ENCODE measurements around the gene NPAS2. TPM values are rescaled to one million over a fixed set of nuclear protein-coding genes. Genes with fewer than 3 reads are reported as not detected.

The NPAS2 gene
- total and polyA plus RNA-seq, 2 donors (not counting 1 experiment from before 2014, with no cell fraction given) = 3.6 to 4.9 TPM

- Histone ChIP-seq H2AFZ (ENCODE audit: low read length) (no peak overlapping the region), H3K79me2 (ENCODE audit: control insufficient read depth, insufficient read depth, low read length) (no peaks in the 10 kb centered on the region), H4K20me1 (ENCODE audit: control insufficient read depth, extremely low read depth, insufficient read depth, low read length) (no peaks in the 10 kb centered on the region), H3K4me1 (ENCODE audit: control insufficient read depth, extremely low read depth, insufficient read depth, low read length) (peaks cover 8% of the 10 kb centered on the region), H3K36me3 (ENCODE audit: control insufficient read depth, insufficient read depth, low read length) (no peaks in the 10 kb centered on the region), H3K27ac (ENCODE audit: insufficient read depth, low read length) (no peak overlapping the region), H3K4me2 (ENCODE audit: extremely low read depth, insufficient read depth, low read length) (no peak overlapping the region), H3K9ac (ENCODE audit: insufficient read depth, low read length) (no peak overlapping the region), H3K9me3 (ENCODE audit: control insufficient read depth, insufficient read depth, low read depth, low read length) (no peaks in the 10 kb centered on the region), H3K27me3 (ENCODE audit: control insufficient read depth, insufficient read depth, low read length) (no peaks in the 10 kb centered on the region), H3K4me3 (replicated peaks in 1 of 4; ENCODE audit: control extremely low read depth in 1 of 4, insufficient read depth in 1 of 4, low read depth in 3 of 4, low read length in 4 of 4) (no peak overlapping the region)
- no peak for TF ChIP-seq EZH2 (IDR thresholded peaks at IDR 0.05; ENCODE audit: low read length, missing control alignments)
- TF ChIP-seq CTCF (conservative IDR thresholded peaks at IDR 0.05 in 1 of 2, IDR thresholded peaks at IDR 0.05 in 1 of 2; ENCODE audit: low read depth in 1 of 2, low read length in 2 of 2) = no peak
- peak in 1 of 2 donors; percentile 59 for DNase-seq (ENCODE audit: low read depth in 2 of 2)
Measured at GRCh38 chr2:100876231-100876860, 56.4 kb downstream of the NPAS2 start.

GRCh38 chr2:100877555-100877954, 57.6 kb downstream of the NPAS2 start:
- H3K4me1 ChIP-seq (ENCODE audit: control insufficient read depth, extremely low read depth, insufficient read depth, low read length) = peaks cover 8% of the 10 kb centered on the region
- H3K27me3 ChIP-seq (ENCODE audit: control insufficient read depth, insufficient read depth, low read length) = no peaks in the 10 kb centered on the region
- no peaks in the 10 kb centered on the region for H3K36me3 ChIP-seq (ENCODE audit: control insufficient read depth, insufficient read depth, low read length)
- no peak overlapping the region for H3K4me2 ChIP-seq (ENCODE audit: extremely low read depth, insufficient read depth, low read length)
- H3K9me3 ChIP-seq (ENCODE audit: control insufficient read depth, insufficient read depth, low read depth, low read length) = no peaks in the 10 kb centered on the region
- no peaks in the 10 kb centered on the region for H3K79me2 ChIP-seq (ENCODE audit: control insufficient read depth, insufficient read depth, low read length)
- H3K4me3 ChIP-seq (replicated peaks in 1 of 4; ENCODE audit: control extremely low read depth in 1 of 4, insufficient read depth in 1 of 4, low read depth in 3 of 4, low read length in 4 of 4) = no peak overlapping the region
- no peak overlapping the region for H3K27ac ChIP-seq (ENCODE audit: insufficient read depth, low read length)
- no peaks in the 10 kb centered on the region for H4K20me1 ChIP-seq (ENCODE audit: control insufficient read depth, extremely low read depth, insufficient read depth, low read length)
- DNase-seq (ENCODE audit: low read depth in 2 of 2) = peak; percentile 63 to 74
- TF ChIP-seq EZH2 (IDR thresholded peaks at IDR 0.05; ENCODE audit: low read length, missing control alignments) (no peak), CTCF (conservative IDR thresholded peaks at IDR 0.05 in 1 of 2, IDR thresholded peaks at IDR 0.05 in 1 of 2; ENCODE audit: low read depth in 1 of 2, low read length in 2 of 2) (no peak)
- no peak overlapping the region for H2AFZ ChIP-seq (ENCODE audit: low read length)
- H3K9ac ChIP-seq (ENCODE audit: insufficient read depth, low read length) = no peak overlapping the region

GRCh38 chr2:100878000-100878791, 58.3 kb downstream of the NPAS2 start:
- no peak for TF ChIP-seq CTCF (conservative IDR thresholded peaks at IDR 0.05 in 1 of 2, IDR thresholded peaks at IDR 0.05 in 1 of 2; ENCODE audit: low read depth in 1 of 2, low read length in 2 of 2)
- no peak for TF ChIP-seq EZH2 (IDR thresholded peaks at IDR 0.05; ENCODE audit: low read length, missing control alignments)
- H3K79me2 ChIP-seq (ENCODE audit: control insufficient read depth, insufficient read depth, low read length) = no peaks in the 10 kb centered on the region
- DNase-seq (ENCODE audit: low read depth in 2 of 2) = no peak
- H2AFZ ChIP-seq (ENCODE audit: low read length) = no peak overlapping the region
- H3K4me3 ChIP-seq (replicated peaks in 1 of 4; ENCODE audit: control extremely low read depth in 1 of 4, insufficient read depth in 1 of 4, low read depth in 3 of 4, low read length in 4 of 4) = no peak overlapping the region
- H3K4me2 ChIP-seq (ENCODE audit: extremely low read depth, insufficient read depth, low read length) = no peak overlapping the region
- no peaks in the 10 kb centered on the region for H3K9me3 ChIP-seq (ENCODE audit: control insufficient read depth, insufficient read depth, low read depth, low read length)
- no peaks in the 10 kb centered on the region for H4K20me1 ChIP-seq (ENCODE audit: control insufficient read depth, extremely low read depth, insufficient read depth, low read length)
- peaks cover 10% of the 10 kb centered on the region for H3K4me1 ChIP-seq (ENCODE audit: control insufficient read depth, extremely low read depth, insufficient read depth, low read length)
- H3K36me3 ChIP-seq (ENCODE audit: control insufficient read depth, insufficient read depth, low read length) = no peaks in the 10 kb centered on the region
- no peak overlapping the region for H3K27ac ChIP-seq (ENCODE audit: insufficient read depth, low read length)
- no peak overlapping the region for H3K9ac ChIP-seq (ENCODE audit: insufficient read depth, low read length)
- H3K27me3 ChIP-seq (ENCODE audit: control insufficient read depth, insufficient read depth, low read length) = no peaks in the 10 kb centered on the region
